MM.1S (cell line): Measurements from ENCODE around the gene SERPINE2.
A peak's percentile ranks its signal among the peaks of the same experiment; 100 is the strongest.

Source experiments
- DNase-seq: peaks from one replicate; pipeline ENCODE4 v3.0.0-alpha.2; 2015
- H2AFZ ChIP-seq: fragments of 300-600 bp; sonication (generic); 2 replicates; pipeline ENCODE4 v1.6.0; 2016; ENCODE audit warnings: antibody characterized with exemption, low read length
- H3F3A ChIP-seq: fragments of 300-600 bp; sonication (generic); 2 replicates; pipeline ENCODE4 v1.6.1; 2016; ENCODE audit warnings: mild to moderate bottlenecking, antibody characterized with exemption, low read length, moderate library complexity, mixed read lengths; ENCODE audit not compliant: insufficient read depth
- H3K27ac ChIP-seq: fragments of 300-600 bp; sonication (generic); 2 replicates; pipeline ENCODE4 v1.5.1; 2016; ENCODE audit warnings: mild to moderate bottlenecking, low read length
- H3K27me3 ChIP-seq: fragments of 300-600 bp; sonication (generic); replicated peaks from 2 replicates; pipeline ENCODE4 v1.6.0; 2016; ENCODE audit warnings: low read length; ENCODE audit not compliant: insufficient read depth
- H3K36me3 ChIP-seq: fragments of 300-600 bp; sonication (generic); replicated peaks from 2 replicates; pipeline ENCODE4 v1.6.1; 2016; ENCODE audit warnings: mild to moderate bottlenecking, low read length, mixed read lengths; ENCODE audit not compliant: insufficient read depth
- H3K4me1 ChIP-seq: fragments of 300-600 bp; sonication (generic); 2 replicates; pipeline ENCODE4 v1.6.1; 2016; ENCODE audit warnings: low read length, mixed read lengths
- H3K4me2 ChIP-seq: fragments of 300-600 bp; sonication (generic); 2 replicates; pipeline ENCODE4 v1.6.0; 2016; ENCODE audit warnings: low read depth, low read length
- H3K4me3 ChIP-seq: fragments of 300-600 bp; sonication (generic); 2 replicates; pipeline ENCODE4 v1.5.1; 2016; ENCODE audit warnings: low read length, mixed read lengths
- H3K79me2 ChIP-seq: fragments of 300-600 bp; sonication (generic); 2 replicates; pipeline ENCODE4 v1.6.1; 2016; ENCODE audit warnings: mixed run types, low read length, mixed read lengths
- H3K9ac ChIP-seq: fragments of 300-600 bp; sonication (generic); 2 replicates; pipeline ENCODE4 v1.6.1; 2016; ENCODE audit warnings: low read length, mixed read lengths
- H3K9me2 ChIP-seq: fragments of 300-600 bp; sonication (generic); replicated peaks from 2 replicates; pipeline ENCODE4 v1.6.1; 2016; ENCODE audit warnings: mild to moderate bottlenecking, low read length, mixed read lengths; ENCODE audit not compliant: insufficient read depth
- H3K9me3 ChIP-seq: fragments of 300-600 bp; sonication (generic); replicated peaks from 2 replicates; pipeline ENCODE4 v1.6.1; 2016; ENCODE audit warnings: mild to moderate bottlenecking, low read length, mixed read lengths; ENCODE audit not compliant: insufficient read depth
- H4K20me1 ChIP-seq: fragments of 300-600 bp; sonication (generic); 2 replicates; pipeline ENCODE4 v1.6.1; 2016; ENCODE audit warnings: mild to moderate bottlenecking, low read length, moderate library complexity, mixed read lengths; ENCODE audit not compliant: insufficient read depth
- CTCF ChIP-seq: fragments of 300-600 bp; sonication (generic); IDR thresholded peaks from 2 replicates; pipeline ENCODE4 v1.5.1; 2016; ENCODE audit warnings: antibody characterized with exemption, low read length, mixed read lengths
- EZH2 ChIP-seq: fragments of 300-600 bp; sonication (generic); optimal IDR thresholded peaks from 2 replicates; pipeline ENCODE3; 2017; ENCODE audit warnings: low read depth, mild to moderate bottlenecking, antibody characterized with exemption, low read length, mixed read lengths
- EZH2phosphoT487 ChIP-seq: fragments of 300-600 bp; sonication (generic); IDR thresholded peaks from 2 replicates; pipeline ENCODE4 v1.6.1; 2018; ENCODE audit warnings: antibody characterized with exemption, low read length

SERPINE2 gene

GRCh38 chr2:223970343-223971128 lies 68.5 kb downstream of the SERPINE2 start:
- Histone ChIP-seq H3K79me2 (no peaks in the 10 kb centered on the region), H3K9me2 (no peaks in the 10 kb centered on the region), H2AFZ (no peak overlapping the region), H3K9me3 (no peaks in the 10 kb centered on the region), H3K27me3 (no peaks in the 10 kb centered on the region), H3K27ac (no peak overlapping the region), H3K4me1 (no peaks in the 10 kb centered on the region), H3K4me3 (no peak overlapping the region), H3K36me3 (no peaks in the 10 kb centered on the region; the same call in none of the 2 replicates), H3F3A (no peaks in the 10 kb centered on the region), H3K4me2 (no peak overlapping the region), H4K20me1 (no peaks in the 10 kb centered on the region), H3K9ac (no peak overlapping the region)
- peak; percentile 59 for DNase-seq
- TF ChIP-seq EZH2 = no peak
- peak; percentile 85 for TF ChIP-seq CTCF

- Histone ChIP-seq H3F3A (no peaks in the 10 kb centered on the region), H3K9me3 (no peaks in the 10 kb centered on the region)
- TF ChIP-seq EZH2 (no peak), EZH2phosphoT487 (no peak), CTCF (no peak)
Observed at GRCh38 chr2:223969856-223970255, 69.2 kb downstream of the SERPINE2 start.

GRCh38 chr2:223969315-223969714 lies 69.8 kb downstream of the SERPINE2 start:
- Histone ChIP-seq H3K27ac (no peak overlapping the region), H3K9me2 (no peaks in the 10 kb centered on the region), H3K4me3 (no peak overlapping the region), H3K79me2 (0 out of 2 replicates have a peak, but pooled peaks cover 5% of the 10 kb centered on the region), H3K27me3 (no peaks in the 10 kb centered on the region), H3K4me1 (no peaks in the 10 kb centered on the region), H3K9ac (no peak overlapping the region), H3F3A (no peaks in the 10 kb centered on the region), H2AFZ (no peak overlapping the region), H3K9me3 (no peaks in the 10 kb centered on the region), H3K36me3 (no peaks in the 10 kb centered on the region; the same call in none of the 2 replicates), H3K4me2 (no peak overlapping the region), H4K20me1 (no peaks in the 10 kb centered on the region)
- no peak for DNase-seq
- TF ChIP-seq CTCF = no peak
- TF ChIP-seq EZH2phosphoT487 = no peak
- no peak for TF ChIP-seq EZH2

More at GRCh38 chr2:223969856-223970255, 69.2 kb downstream of the SERPINE2 start:
- Histone ChIP-seq H3K9ac (no peak overlapping the region), H3K4me1 (no peaks in the 10 kb centered on the region), H3K9me2 (no peaks in the 10 kb centered on the region), H3K27me3 (no peaks in the 10 kb centered on the region), H4K20me1 (no peaks in the 10 kb centered on the region), H3K79me2 (0 out of 2 replicates have a peak, but pooled peaks cover 5% of the 10 kb centered on the region), H3K4me3 (no peak overlapping the region), H3K36me3 (no peaks in the 10 kb centered on the region; the same call in none of the 2 replicates), H3K27ac (no peak overlapping the region), H3K4me2 (no peak overlapping the region), H2AFZ (no peak overlapping the region)
- no peak for DNase-seq
